ENCODE results near the gene LAMC2. TPM values are rescaled to one million over a fixed set of nuclear protein-coding genes. Genes with fewer than 3 reads are reported as not detected.

Gene LAMC2
- total RNA-seq, 1 donor from 2014 or later: not detected

DNA sequence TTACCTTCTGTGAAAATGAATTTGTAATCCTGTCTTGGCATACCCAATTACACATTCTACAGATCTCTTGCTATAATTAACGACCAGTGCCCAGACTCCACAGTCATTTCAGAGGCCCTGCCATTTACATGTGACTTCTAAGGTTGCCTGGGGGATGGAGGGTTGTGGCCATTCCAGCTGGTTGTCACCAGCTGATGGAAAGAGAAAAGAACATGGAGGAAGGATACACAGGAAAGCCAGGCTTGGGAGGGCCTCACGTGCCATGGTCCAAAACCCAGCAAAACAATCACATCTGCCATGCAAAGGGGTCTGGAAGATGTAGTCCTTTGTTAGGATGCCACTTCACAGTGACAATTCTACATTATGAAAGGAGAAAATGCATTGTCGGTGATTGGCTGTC lies 59.3 kb downstream of the LAMC2 start:
- Mint-ChIP-seq H3K9me3 (no peaks in the 10 kb centered on the region), H3K27me3 (peaks cover 29% of the 10 kb centered on the region), H3K4me1 (no peaks in the 10 kb centered on the region), H3K36me3 (ENCODE audit: low read depth) (no peaks in the 10 kb centered on the region), H3K4me3 (no peak overlapping the region), H3K27ac (no peak overlapping the region)
- POLR2A ChIA-PET: no interaction called here
- no peak for ATAC-seq (ENCODE audit: low read depth)
- TF ChIP-seq, protein P1, sequence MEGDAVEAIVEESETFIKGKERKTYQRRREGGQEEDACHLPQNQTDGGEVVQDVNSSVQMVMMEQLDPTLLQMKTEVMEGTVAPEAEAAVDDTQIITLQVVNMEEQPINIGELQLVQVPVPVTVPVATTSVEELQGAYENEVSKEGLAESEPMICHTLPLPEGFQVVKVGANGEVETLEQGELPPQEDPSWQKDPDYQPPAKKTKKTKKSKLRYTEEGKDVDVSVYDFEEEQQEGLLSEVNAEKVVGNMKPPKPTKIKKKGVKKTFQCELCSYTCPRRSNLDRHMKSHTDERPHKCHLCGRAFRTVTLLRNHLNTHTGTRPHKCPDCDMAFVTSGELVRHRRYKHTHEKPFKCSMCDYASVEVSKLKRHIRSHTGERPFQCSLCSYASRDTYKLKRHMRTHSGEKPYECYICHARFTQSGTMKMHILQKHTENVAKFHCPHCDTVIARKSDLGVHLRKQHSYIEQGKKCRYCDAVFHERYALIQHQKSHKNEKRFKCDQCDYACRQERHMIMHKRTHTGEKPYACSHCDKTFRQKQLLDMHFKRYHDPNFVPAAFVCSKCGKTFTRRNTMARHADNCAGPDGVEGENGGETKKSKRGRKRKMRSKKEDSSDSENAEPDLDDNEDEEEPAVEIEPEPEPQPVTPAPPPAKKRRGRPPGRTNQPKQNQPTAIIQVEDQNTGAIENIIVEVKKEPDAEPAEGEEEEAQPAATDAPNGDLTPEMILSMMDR (IDR thresholded peaks at IDR 0.05): no peak
- intact Hi-C loops (cut with micrococcal nuclease): no loop called here
- CTCF ChIA-PET: no interaction called here
- no peak for DNase-seq

DNA sequence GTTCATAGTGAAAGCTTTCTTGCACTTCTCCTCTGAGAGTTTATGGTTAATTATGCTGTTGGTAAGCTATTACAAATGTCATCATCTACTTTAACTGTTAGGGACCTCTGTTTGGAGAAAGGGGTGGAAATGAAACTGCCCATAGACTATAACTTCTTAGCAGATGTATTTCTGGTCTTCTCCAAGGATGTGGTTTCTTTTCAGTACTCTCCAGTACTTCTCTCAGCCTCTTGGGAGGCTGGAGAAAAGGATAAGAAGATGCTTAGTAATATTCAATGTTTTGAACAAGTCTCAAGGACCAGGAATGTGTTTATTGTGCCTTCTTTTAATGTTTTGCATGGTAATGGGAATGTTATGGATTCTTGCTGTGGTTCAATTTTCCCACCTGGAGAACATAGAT lies 60.4 kb downstream of the LAMC2 start:
- ChIA-PET CTCF (no interaction called here), POLR2A (no interaction called here)
- Mint-ChIP-seq H3K36me3 (ENCODE audit: low read depth) (no peaks in the 10 kb centered on the region), H3K4me1 (no peaks in the 10 kb centered on the region), H3K4me3 (no peak overlapping the region), H3K9me3 (no peaks in the 10 kb centered on the region), H3K27ac (no peak overlapping the region), H3K27me3 (peaks cover 29% of the 10 kb centered on the region)
- intact Hi-C loops (cut with micrococcal nuclease): no loop called here
- no peak for ATAC-seq (ENCODE audit: low read depth)
- TF ChIP-seq, protein P1 (IDR thresholded peaks at IDR 0.05): no peak
- DNase-seq: no peak

DNA sequence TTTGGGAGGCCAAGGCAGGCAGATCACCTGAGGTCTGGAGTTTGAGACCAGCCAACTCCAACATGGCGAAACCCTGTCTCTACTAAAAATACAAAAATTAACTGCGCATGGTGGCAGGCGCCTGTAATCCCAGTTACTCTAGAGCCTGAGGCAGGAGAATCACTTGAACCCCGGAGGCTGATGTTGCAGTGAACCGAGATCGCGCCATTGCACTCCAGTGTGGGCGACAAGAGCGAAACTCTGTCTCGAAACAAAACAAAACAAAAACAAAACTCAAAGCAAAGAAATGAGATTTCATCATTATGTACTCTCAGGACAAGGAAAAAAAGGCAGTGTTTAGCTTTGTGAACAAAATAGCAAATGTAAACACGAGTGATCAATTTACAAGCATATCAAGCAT lies 61.0 kb downstream of the LAMC2 start:
- H3K9me3 Mint-ChIP-seq: no peaks in the 10 kb centered on the region
- POLR2A ChIA-PET: no interaction called here
- intact Hi-C loops (cut with micrococcal nuclease): no loop called here
- H3K27me3 Mint-ChIP-seq: peaks cover 30% of the 10 kb centered on the region
- no peak for ATAC-seq (ENCODE audit: low read depth)
- DNase-seq: no peak
- TF ChIP-seq, protein P1 (IDR thresholded peaks at IDR 0.05): no peak
- CTCF ChIA-PET: no interaction called here
- H3K4me1 Mint-ChIP-seq: no peaks in the 10 kb centered on the region
- no peak overlapping the region for H3K4me3 Mint-ChIP-seq
- H3K36me3 Mint-ChIP-seq (ENCODE audit: low read depth): no peaks in the 10 kb centered on the region
- H3K27ac Mint-ChIP-seq: no peak overlapping the region

DNA sequence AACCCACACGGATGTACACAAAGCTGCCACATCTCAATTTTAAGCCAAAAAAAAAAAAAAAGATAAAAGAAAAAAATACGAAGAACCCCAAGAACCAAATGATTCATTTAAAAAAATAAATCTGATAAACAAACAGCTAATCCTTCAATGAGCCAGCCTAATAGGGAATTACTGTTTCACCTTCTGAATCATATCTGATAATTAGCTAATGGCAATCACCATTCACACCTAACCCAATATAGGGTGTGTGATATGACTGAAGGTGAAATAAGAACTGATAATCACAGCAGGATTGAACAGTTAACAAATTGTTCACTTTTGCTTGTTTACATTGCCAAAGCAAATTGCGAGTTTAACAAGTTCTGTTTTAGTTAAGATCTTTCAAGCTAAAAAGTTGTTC lies 61.4 kb downstream of the LAMC2 start:
- ATAC-seq (ENCODE audit: low read depth): no peak
- TF ChIP-seq, protein P1 (IDR thresholded peaks at IDR 0.05): no peak
- H3K36me3 Mint-ChIP-seq (ENCODE audit: low read depth): no peaks in the 10 kb centered on the region
- POLR2A ChIA-PET: no interaction called here
- no peak for DNase-seq
- CTCF ChIA-PET: no interaction called here
- H3K4me1 Mint-ChIP-seq: no peaks in the 10 kb centered on the region
- H3K9me3 Mint-ChIP-seq: no peaks in the 10 kb centered on the region
- peaks cover 30% of the 10 kb centered on the region for H3K27me3 Mint-ChIP-seq
- no peak overlapping the region for H3K27ac Mint-ChIP-seq
- H3K4me3 Mint-ChIP-seq: no peak overlapping the region
- intact Hi-C loops (cut with micrococcal nuclease): no loop called here

DNA sequence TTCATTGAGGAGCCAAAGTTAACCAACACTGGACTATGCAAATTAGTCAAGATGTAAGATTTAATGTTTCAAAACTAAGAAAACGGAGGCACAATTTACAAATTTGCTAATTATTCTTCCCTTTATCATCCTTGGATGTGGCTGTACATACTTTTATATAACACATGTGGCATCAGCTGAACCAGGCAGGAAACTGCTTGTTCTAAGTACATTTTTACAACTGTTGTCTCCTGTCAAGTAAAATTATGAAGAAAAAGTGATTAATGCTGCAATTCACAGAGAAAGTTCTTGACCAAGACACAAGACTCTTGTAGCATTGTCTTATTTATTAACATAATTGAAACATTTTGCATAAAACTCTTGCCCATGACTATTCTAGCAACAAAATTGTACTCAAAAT lies 61.9 kb downstream of the LAMC2 start:
- H3K36me3 Mint-ChIP-seq (ENCODE audit: low read depth): no peaks in the 10 kb centered on the region
- ATAC-seq (ENCODE audit: low read depth): no peak
- peaks cover 31% of the 10 kb centered on the region for H3K27me3 Mint-ChIP-seq
- H3K9me3 Mint-ChIP-seq: no peaks in the 10 kb centered on the region
- POLR2A ChIA-PET: no interaction called here
- TF ChIP-seq, protein P1 (IDR thresholded peaks at IDR 0.05): no peak
- no peak overlapping the region for H3K4me3 Mint-ChIP-seq
- DNase-seq: no peak
- intact Hi-C loops (cut with micrococcal nuclease): no loop called here
- CTCF ChIA-PET: no interaction called here
- H3K27ac Mint-ChIP-seq: no peak overlapping the region
- no peaks in the 10 kb centered on the region for H3K4me1 Mint-ChIP-seq

All from activated B cell treated with CpG ODN at 0.5 μM for 24 hours (primary cell).